GM23248 (cell line): ENCODE measurements around the gene ATP5F1E. TPM values are rescaled to one million over a fixed set of nuclear protein-coding genes. Genes with fewer than 3 reads are reported as not detected.

Experiments used
- DNase-seq: peaks from one replicate; pipeline ENCODE4 v3.0.0-alpha.2; 2015
- H2AFZ ChIP-seq: fragments of 200-600 bp; sonication (generic); 2 replicates; pipeline ENCODE4 v1.6.1; 2016; ENCODE audit warnings: antibody characterized with exemption
- H3F3A ChIP-seq: fragments of 200-600 bp; sonication (generic); 2 replicates; pipeline ENCODE4 v1.6.1; 2016; ENCODE audit warnings: mild to moderate bottlenecking, antibody characterized with exemption, mixed run types; ENCODE audit not compliant: insufficient read depth
- H3K27ac ChIP-seq: fragments of 200-600 bp; sonication (generic); 2 replicates; pipeline ENCODE4 v1.5.1; 2016; ENCODE audit warnings: mild to moderate bottlenecking
- H3K27me3 ChIP-seq: fragments of 200-600 bp; sonication (generic); replicated peaks from 2 replicates; pipeline ENCODE4 v1.6.1; 2016; ENCODE audit warnings: mild to moderate bottlenecking; ENCODE audit not compliant: insufficient read depth
- H3K36me3 ChIP-seq: fragments of 200-600 bp; sonication (generic); 2 replicates; pipeline ENCODE4 v1.6.1; 2016; ENCODE audit warnings: low read depth, mild to moderate bottlenecking
- H3K4me1 ChIP-seq: fragments of 200-600 bp; sonication (generic); 2 replicates; pipeline ENCODE4 v1.6.1; 2016; ENCODE audit warnings: mild to moderate bottlenecking; ENCODE audit not compliant: insufficient read depth
- H3K4me2 ChIP-seq: fragments of 200-600 bp; sonication (generic); one replicate; pipeline ENCODE4 v1.6.1; 2016; ENCODE audit warnings: mild to moderate bottlenecking; ENCODE audit not compliant: unreplicated experiment
- H3K4me3 ChIP-seq: fragments of 200-600 bp; sonication (generic); 2 replicates; pipeline ENCODE4 v1.5.1; 2016; ENCODE audit warnings: mild to moderate bottlenecking
- H3K79me2 ChIP-seq: fragments of 200-600 bp; sonication (generic); 2 replicates; pipeline ENCODE4 v1.6.1; 2016; ENCODE audit warnings: mild to moderate bottlenecking; ENCODE audit not compliant: insufficient read depth
- H3K9ac ChIP-seq: fragments of 200-600 bp; sonication (generic); 2 replicates; pipeline ENCODE4 v1.6.1; 2016; ENCODE audit warnings: mild to moderate bottlenecking
- H3K9me2 ChIP-seq: fragments of 200-600 bp; sonication (generic); 2 replicates; pipeline ENCODE4 v1.6.1; 2016; ENCODE audit warnings: mixed run types, mild to moderate bottlenecking, moderate library complexity; ENCODE audit not compliant: insufficient read depth
- H3K9me3 ChIP-seq: fragments of 200-600 bp; sonication (generic); one replicate; pipeline ENCODE4 v1.6.1; 2017; ENCODE audit warnings: low read depth
- H4K20me1 ChIP-seq: fragments of 200-600 bp; sonication (generic); 2 replicates; pipeline ENCODE4 v1.6.0; 2016; ENCODE audit not compliant: insufficient read depth
- EZH2 ChIP-seq: fragments of 200-600 bp; sonication (generic); IDR thresholded peaks from 2 replicates; pipeline ENCODE4 v1.6.1; 2018; ENCODE audit warnings: antibody characterized with exemption, mild to moderate bottlenecking; ENCODE audit not compliant: insufficient read depth, poor library complexity, severe bottlenecking
- EZH2phosphoT487 ChIP-seq: fragments of 200-600 bp; sonication (generic); IDR thresholded peaks from 2 replicates; pipeline ENCODE4 v1.6.1; 2018; ENCODE audit warnings: antibody characterized with exemption, moderate library complexity, mild to moderate bottlenecking, low read depth; ENCODE audit not compliant: insufficient read depth
- WGBS, 2 experiments: methylation state at CpG; one replicate each; pipeline ENCODE4 v1.1.6; 2015 to 2017; ENCODE audit warnings: low lambda C conversion rate in 2 of 2, low coverage in 1 of 2; ENCODE audit errors: missing lambda C conversion rate in 2 of 2; 5-methylcytosine and 5-hydroxymethylcytosine counted together
- in situ Hi-C: fragments of 300-500 bp; cut with MboI; formaldehyde crosslinking; loops from 2 replicates; pipeline ENCODE4 v1.15.0; 2020
- polyA plus RNA-seq: library from polyadenylated mRNA; unstranded; fragments of >200 nt; fragmentation: Nextera tagmentation; extraction: Ambion mirVana; gene quantifications from 2 replicates; pipeline ENCODE4 v1.2.1, GENCODE V29; 2016
- total RNA-seq: library from RNA; depleted of rRNA; stranded (reverse); fragments of >200 nt; shearing (Covaris generic); gene quantifications from 2 replicates; pipeline ENCODE4 v1.2.3, GENCODE V29; 2014

The ATP5F1E gene
- total and polyA plus RNA-seq, 2 experiments from 2014 or later, result 20.0 to 245 TPM

DNA sequence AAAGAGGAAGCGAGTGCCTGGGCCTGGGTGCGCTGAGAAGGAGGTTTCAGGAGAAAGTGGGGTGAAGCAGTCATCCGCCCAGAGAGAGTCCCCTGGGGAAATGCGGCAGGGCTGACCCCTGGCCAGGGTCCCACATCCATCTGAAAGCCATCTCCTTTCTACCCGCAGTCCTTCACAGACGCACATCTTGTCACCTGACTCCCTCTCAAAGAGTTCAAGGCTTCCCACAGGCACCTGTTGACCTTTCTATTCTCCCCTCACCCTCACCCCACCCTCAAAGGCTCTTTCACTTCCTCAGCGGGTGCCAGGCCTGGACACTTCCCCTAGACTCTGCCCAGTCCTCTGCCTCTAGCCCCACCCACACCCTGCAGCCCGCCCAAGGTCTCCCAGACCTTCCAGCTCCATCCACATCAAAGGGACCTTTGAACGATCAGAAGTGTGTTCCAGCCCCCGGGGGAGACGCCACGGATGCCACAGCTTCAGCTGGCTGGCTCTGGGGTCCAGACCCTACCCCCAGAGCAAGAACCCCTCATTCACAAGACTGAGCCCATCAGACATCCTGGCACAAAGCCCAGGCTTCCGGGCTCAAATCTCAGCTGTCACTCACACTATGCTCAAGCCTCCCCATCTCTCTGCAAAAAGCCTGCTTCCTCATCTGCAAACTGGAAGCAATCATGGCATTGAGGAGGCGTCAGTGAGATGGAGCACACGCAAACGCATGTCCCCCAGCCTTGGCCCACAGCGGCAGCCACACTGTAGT lies 27.2 kb downstream of the ATP5F1E start:
- WGBS, 2 experiments, result 67 to 70% methylated on average over 15 to 17 of the region's 17 CpGs
- H3F3A ChIP-seq, result no peaks in the 10 kb centered on the region
- no peaks in the 10 kb centered on the region for H3K9me2 ChIP-seq
- H3K79me2 ChIP-seq, result peaks cover 43% of the 10 kb centered on the region
- no peaks in the 10 kb centered on the region for H3K9me3 ChIP-seq
- DNase-seq, result no peak
- H3K4me3 ChIP-seq, result peak overlapping the region; percentile 81
- H3K9ac ChIP-seq, result peak overlapping the region; percentile 91
- peak overlapping the region; percentile 89 for H3K4me2 ChIP-seq
- H4K20me1 ChIP-seq, result no peaks in the 10 kb centered on the region
- in situ Hi-C loops, result loop anchor here (25.0 kb wide), 1 partner anchor 768 kb away; the partner anchor contains the start of gene ANKRD60
- no peak for TF ChIP-seq EZH2
- TF ChIP-seq EZH2phosphoT487, result no peak
- no peaks in the 10 kb centered on the region for H3K36me3 ChIP-seq
- peaks cover 11% of the 10 kb centered on the region for H3K4me1 ChIP-seq
- no peaks in the 10 kb centered on the region for H3K27me3 ChIP-seq
- H3K27ac ChIP-seq, result no peak overlapping the region
- H2AFZ ChIP-seq, result no peak overlapping the region

DNA sequence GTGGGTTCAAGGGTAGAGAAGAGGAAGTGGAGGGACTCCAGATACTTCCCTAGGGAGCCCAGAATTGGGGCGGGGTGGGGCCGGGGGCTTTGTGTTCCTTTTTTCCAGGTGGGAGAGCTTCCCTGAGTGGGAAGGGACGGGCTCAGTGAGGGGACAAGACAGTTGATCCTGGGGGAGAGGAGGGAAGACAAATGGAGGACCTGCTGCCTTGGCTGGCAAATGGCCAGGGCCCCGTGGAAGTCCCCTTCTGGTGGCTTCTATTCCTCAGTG lies 27.7 kb downstream of the ATP5F1E start:
- Histone ChIP-seq H3K4me1 (peaks cover 11% of the 10 kb centered on the region), H3K9me3 (no peaks in the 10 kb centered on the region), H3K27me3 (no peaks in the 10 kb centered on the region), H3K36me3 (no peaks in the 10 kb centered on the region), H4K20me1 (no peaks in the 10 kb centered on the region), H3K27ac (no peak overlapping the region), H3K9ac (no peak overlapping the region), H3K4me2 (no peak overlapping the region), H3K9me2 (no peaks in the 10 kb centered on the region), H2AFZ (no peak overlapping the region), H3K4me3 (no peak overlapping the region), H3K79me2 (peaks cover 43% of the 10 kb centered on the region), H3F3A (no peaks in the 10 kb centered on the region)
- WGBS, 2 experiments, result 80 to 92% methylated on average over 2 to 4 of the region's 4 CpGs
- TF ChIP-seq EZH2phosphoT487 (no peak), EZH2 (no peak)
- DNase-seq, result no peak
- in situ Hi-C loops, result loop anchor here (25.0 kb wide), 1 partner anchor 767 kb away; the partner anchor contains the start of gene ANKRD60

DNA sequence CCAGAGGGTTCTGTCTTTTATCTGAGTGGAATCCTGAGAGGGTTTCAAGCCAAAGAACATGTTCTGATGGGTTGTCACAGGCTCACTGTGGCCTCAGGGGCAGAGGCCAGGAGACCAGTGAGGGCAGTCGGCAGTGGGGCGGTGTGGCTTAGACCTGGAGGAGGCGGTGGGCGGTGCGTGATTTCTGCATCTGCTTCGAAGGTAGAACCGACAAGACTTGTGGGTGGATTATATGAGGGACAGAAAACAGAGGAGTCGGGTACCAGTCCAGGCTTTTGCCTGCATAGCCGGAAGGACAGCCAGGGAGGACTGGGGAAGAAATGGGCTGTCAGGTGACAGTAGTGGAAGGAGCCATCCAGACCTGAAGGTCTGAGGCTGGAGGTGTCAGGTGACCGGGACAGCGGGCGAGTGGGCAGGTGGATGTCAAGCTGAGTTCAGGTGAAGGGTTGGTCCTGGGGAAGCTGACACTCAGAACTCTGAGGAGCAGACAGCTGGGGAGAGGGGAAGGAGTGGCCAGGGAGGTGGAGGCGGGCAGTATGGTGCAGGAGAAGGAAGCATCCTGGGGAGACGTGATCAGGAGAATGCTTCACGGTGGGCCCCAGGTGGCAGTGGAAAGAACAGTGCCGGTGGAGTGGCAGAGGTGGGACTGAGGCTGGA lies 28.2 kb downstream of the ATP5F1E start:
- Histone ChIP-seq H3K4me2 (no peak overlapping the region), H3K27ac (no peak overlapping the region), H2AFZ (no peak overlapping the region), H3F3A (no peaks in the 10 kb centered on the region), H3K79me2 (peaks cover 43% of the 10 kb centered on the region), H4K20me1 (no peaks in the 10 kb centered on the region), H3K4me1 (peaks cover 11% of the 10 kb centered on the region), H3K9me2 (no peaks in the 10 kb centered on the region), H3K36me3 (peaks cover 3% of the 10 kb centered on the region; the same call in 1 of the 2 replicates), H3K9ac (no peak overlapping the region), H3K27me3 (no peaks in the 10 kb centered on the region), H3K4me3 (no peak overlapping the region), H3K9me3 (no peaks in the 10 kb centered on the region)
- WGBS, 2 experiments, result 87 to 91% methylated on average over 15 to 16 of the region's 16 CpGs
- TF ChIP-seq EZH2phosphoT487 (no peak), EZH2 (no peak)
- in situ Hi-C loops, result loop anchor here (25.0 kb wide), 1 partner anchor 767 kb away; the partner anchor contains the start of gene ANKRD60
- DNase-seq, result no peak

DNA sequence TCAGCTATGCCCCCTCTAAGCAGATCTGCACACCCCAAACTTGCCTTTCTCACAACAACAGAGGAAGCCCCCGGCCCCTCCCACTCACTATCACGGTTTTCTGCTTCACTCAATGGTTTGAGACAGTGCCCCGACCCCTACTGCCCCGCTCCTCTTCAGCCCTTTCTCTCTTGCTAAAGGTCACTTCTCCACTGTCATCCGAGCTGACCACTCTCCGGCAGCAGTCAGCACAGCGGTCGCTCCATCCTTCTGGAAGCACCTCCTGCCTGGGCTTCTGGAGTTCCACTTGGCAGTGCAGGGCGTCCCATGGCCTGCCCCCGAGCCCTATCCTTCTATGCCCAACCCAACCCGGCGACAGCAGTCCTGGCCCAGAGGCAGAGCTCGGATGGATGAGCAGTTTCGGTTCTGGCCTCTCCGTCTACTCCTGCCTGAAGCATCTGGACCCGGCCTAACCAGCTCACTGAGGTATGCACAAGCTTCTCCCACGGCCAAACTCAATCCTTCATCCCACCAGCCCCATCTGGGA lies 29.2 kb downstream of the ATP5F1E start:
- no peak overlapping the region for H2AFZ ChIP-seq
- no peaks in the 10 kb centered on the region for H3K9me2 ChIP-seq
- no peaks in the 10 kb centered on the region for H4K20me1 ChIP-seq
- in situ Hi-C loops, result loop anchor here (25.0 kb wide), 1 partner anchor 766 kb away; the partner anchor contains the start of gene ANKRD60
- no peaks in the 10 kb centered on the region for H3K9me3 ChIP-seq
- no peak overlapping the region for H3K4me2 ChIP-seq
- H3K9ac ChIP-seq, result no peak overlapping the region
- TF ChIP-seq EZH2 (no peak), EZH2phosphoT487 (no peak)
- DNase-seq, result no peak
- peaks cover 10% of the 10 kb centered on the region; the same call in 1 of the 2 replicates for H3K36me3 ChIP-seq
- H3K79me2 ChIP-seq, result peaks cover 43% of the 10 kb centered on the region
- no peaks in the 10 kb centered on the region for H3K27me3 ChIP-seq
- WGBS, 2 experiments, result 79 to 80% methylated on average over 17 of the region's 17 CpGs
- no peak overlapping the region for H3K27ac ChIP-seq
- H3F3A ChIP-seq, result no peaks in the 10 kb centered on the region
- H3K4me1 ChIP-seq, result peaks cover 11% of the 10 kb centered on the region
- H3K4me3 ChIP-seq, result no peak overlapping the region
